K562 (cell line): ENCODE data around the gene PRRT1.

Experiments
- DPF2 ChIP-seq: fragments of 450-650 bp; IDR thresholded peaks from 2 replicates; pipeline ENCODE4 v1.6.1; 2016
- EZH2 ChIP-seq: IDR thresholded peaks from 2 replicates; pipeline ENCODE4 v1.6.1; 2012; ENCODE audit warnings: low read depth, mild to moderate bottlenecking, inconsistent platforms, low read length, borderline replicate concordance
- NCOR1 ChIP-seq: fragments of 450-650 bp; IDR thresholded peaks from 2 replicates; pipeline ENCODE4 v1.6.1; 2016; ENCODE audit warnings: mild to moderate bottlenecking, moderate library complexity
- POLR2A ChIP-seq: fragments of 450-650 bp; conservative IDR thresholded peaks from 2 replicates; pipeline ENCODE4 v1.6.1; 2016
- SMARCB1 ChIP-seq: IDR thresholded peaks from 2 replicates; pipeline ENCODE4 v1.6.1; 2011; ENCODE audit warnings: improper control_type of control experiment, low read depth; ENCODE audit not compliant: insufficient read length
- ZNF384 ChIP-seq: IDR thresholded peaks from 2 replicates; pipeline ENCODE4 v1.6.1; 2012; ENCODE audit warnings: low read depth, low read length, improper control_type of control experiment
- TF ChIP-seq, protein P1 (sequence below): sonication (generic); formaldehyde crosslinking; IDR thresholded peaks from 2 replicates; pipeline ENCODE4 v1.8.1; 2023; ENCODE audit warnings: mild to moderate bottlenecking, missing genetic modification reagents
- TF ChIP-seq, protein P2 (sequence below), 3 experiments: IDR thresholded peaks in 2 of 3; conservative IDR thresholded peaks in 1 of 3; 2 replicates each; pipeline ENCODE4 v1.5.1; 2011 to 2012; ENCODE audit warnings: low read length in 3 of 3, mild to moderate bottlenecking in 3 of 3, control low read depth in 2 of 3, improper control_type of control experiment in 1 of 3, inconsistent platforms in 1 of 3, low read depth in 1 of 3, mixed read lengths in 1 of 3, moderate library complexity in 1 of 3; ENCODE audit not compliant: insufficient read depth in 2 of 3

DNA sequence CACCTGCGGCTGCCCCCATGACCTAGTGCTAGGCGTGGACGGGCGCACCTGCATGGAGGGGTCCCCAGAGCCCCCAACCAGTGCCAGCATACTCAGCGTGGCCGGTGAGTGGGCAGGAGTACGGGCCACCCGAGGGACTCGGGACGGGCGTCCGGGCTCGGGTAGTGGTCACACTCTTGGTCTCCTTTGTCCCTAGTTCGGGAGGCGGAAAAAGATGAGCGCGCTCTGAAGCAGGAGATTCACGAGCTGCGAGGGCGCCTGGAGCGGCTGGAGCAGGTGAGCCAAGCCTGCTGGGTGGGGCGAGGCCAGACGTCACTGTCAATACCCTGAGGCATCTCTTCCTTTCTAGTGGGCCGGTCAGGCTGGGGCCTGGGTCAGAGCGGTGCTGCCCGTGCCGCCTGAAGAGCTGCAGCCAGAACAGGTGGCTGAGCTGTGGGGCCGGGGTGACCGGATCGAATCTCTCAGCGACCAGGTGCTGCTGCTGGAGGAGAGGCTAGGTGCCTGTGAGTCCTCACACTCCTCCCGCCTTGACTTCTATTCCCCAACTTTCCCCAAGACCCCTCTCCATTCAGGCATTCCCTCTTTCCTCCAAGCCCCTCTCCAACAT lies 15.5 kb upstream of the PRRT1 start:
- TF ChIP-seq POLR2A (0 out of 2 replicates have a peak, but pooled peaks have one; percentile 64), NCOR1 (no peak), ZNF384 (no peak), DPF2 (no peak), SMARCB1 (no peak), EZH2 (no peak)
- TF ChIP-seq, protein P1, sequence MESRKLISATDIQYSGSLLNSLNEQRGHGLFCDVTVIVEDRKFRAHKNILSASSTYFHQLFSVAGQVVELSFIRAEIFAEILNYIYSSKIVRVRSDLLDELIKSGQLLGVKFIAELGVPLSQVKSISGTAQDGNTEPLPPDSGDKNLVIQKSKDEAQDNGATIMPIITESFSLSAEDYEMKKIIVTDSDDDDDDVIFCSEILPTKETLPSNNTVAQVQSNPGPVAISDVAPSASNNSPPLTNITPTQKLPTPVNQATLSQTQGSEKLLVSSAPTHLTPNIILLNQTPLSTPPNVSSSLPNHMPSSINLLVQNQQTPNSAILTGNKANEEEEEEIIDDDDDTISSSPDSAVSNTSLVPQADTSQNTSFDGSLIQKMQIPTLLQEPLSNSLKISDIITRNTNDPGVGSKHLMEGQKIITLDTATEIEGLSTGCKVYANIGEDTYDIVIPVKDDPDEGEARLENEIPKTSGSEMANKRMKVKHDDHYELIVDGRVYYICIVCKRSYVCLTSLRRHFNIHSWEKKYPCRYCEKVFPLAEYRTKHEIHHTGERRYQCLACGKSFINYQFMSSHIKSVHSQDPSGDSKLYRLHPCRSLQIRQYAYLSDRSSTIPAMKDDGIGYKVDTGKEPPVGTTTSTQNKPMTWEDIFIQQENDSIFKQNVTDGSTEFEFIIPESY (CRISPR knock-in tag) = no peak; the same call in none of the 2 replicates
- TF ChIP-seq, protein P2, sequence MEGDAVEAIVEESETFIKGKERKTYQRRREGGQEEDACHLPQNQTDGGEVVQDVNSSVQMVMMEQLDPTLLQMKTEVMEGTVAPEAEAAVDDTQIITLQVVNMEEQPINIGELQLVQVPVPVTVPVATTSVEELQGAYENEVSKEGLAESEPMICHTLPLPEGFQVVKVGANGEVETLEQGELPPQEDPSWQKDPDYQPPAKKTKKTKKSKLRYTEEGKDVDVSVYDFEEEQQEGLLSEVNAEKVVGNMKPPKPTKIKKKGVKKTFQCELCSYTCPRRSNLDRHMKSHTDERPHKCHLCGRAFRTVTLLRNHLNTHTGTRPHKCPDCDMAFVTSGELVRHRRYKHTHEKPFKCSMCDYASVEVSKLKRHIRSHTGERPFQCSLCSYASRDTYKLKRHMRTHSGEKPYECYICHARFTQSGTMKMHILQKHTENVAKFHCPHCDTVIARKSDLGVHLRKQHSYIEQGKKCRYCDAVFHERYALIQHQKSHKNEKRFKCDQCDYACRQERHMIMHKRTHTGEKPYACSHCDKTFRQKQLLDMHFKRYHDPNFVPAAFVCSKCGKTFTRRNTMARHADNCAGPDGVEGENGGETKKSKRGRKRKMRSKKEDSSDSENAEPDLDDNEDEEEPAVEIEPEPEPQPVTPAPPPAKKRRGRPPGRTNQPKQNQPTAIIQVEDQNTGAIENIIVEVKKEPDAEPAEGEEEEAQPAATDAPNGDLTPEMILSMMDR (IDR thresholded peaks at IDR 0.05 in 2 of 3, conservative IDR thresholded peaks at IDR 0.05 in 1 of 3; ENCODE audit: insufficient read depth in 2 of 3, low read depth in 1 of 3, low read length in 3 of 3) = no peak
